Stimulated activated CD4-positive, alpha-beta T cell treated with anti-CD3 and anti-CD28 coated beads, Interleukin-12 subunit alpha, Interleukin-12 subunit beta, amount 100 ng/mL, for 24 hours (primary cell): Measurements from ENCODE around the gene GTSE1.

Experiments
- DNase-seq, 2 experiments: peaks; one replicate each; pipeline ENCODE4 v3.0.0-alpha.2; 2020; ENCODE audit warnings: low read depth in 2 of 2

Gene GTSE1

DNA sequence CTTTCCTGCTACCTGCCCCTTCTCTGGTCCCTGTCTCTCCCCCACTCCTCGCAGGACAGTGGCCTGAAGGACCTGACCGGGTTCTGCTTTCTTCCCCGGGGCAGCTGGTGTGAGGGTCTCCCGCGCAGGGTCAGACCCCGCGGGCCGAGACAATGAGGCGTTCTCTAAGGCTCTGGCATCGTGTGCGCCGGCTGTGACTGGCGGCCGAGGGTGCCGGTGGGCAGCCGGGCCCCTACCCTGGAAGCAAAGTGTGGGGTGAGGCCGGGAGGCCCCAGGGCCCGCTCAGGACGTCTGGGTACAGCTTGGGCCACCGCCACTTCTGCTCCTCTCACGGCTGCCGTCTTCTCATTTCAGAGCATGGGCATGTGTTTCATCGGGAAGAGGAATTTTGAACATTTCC is 55.1 kb downstream of the GTSE1 start:
- DNase-seq, result no peak

GRCh38 chr22:46352276-46352675 is 55.6 kb downstream of the GTSE1 start:
- DNase-seq, result no peak

DNA sequence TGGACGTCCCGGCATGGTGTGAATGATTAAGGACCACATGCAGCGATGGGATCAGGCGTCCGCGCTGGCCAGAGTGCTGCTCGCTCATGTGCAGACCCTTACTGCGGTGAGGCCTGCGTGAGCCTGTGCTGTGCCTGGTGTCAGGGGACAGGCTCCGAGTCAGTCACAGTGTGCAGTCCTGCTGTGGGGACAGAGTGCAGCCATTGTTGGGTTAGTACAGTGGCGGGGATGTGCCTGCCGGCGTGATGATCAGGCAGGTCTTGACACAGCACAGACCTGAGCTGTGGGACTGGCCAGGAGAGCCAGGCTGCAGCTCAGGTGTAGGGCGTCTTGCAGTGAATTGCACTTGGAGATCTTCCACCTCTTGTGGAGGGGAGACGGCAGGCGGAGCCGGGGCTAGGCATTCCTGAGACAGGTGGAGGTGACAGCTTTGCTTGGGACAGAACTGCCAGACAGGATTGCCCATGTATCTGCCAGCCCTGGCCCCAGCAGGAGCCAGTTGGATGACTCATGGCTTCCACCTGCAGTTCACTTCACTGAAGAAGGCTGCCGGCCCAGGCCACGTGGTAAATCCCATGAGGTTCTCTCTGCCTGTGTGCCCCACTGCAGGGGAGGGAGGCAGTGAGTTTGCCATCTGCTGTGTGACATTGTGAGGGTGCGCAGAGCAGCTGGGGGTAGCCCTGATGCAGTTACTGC is 56.2 kb downstream of the GTSE1 start:
- DNase-seq, result no peak

- DNase-seq, result no peak
Measured at GRCh38 chr22:46353483-46354105, 56.9 kb downstream of the GTSE1 start.

GRCh38 chr22:46354176-46354992 is 57.7 kb downstream of the GTSE1 start:
- DNase-seq, result no peak

- no peak for DNase-seq
Measured at GRCh38 chr22:46354993-46355305, 58.3 kb downstream of the GTSE1 start.

- peak in 1 of 2 experiments; percentile 60 for DNase-seq
Measured at GRCh38 chr22:46355369-46355995, 58.8 kb downstream of the GTSE1 start.

DNA sequence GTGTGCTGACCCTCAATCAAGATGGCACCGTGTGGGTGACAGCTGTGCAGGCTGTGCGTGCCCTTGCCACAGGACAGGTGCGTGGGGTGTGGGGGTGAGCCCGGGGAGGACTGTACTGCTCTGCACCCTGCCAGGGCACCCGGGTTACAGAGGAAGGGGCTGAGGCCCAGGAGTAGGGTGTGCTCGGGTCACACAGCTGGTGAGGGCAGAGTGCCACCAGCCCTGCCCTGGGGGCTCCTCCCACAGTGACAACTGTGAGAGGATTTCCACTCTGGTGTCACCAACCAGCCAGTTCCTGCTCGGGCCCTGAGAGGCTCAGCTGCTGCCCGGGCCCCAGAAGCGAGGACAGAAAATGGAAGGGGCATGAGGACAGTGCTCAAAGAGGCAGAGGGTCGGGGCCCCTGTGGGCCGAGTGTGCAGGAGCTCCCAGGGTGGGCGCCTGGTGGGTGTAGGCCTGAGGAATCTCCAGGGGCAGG is 59.4 kb downstream of the GTSE1 start:
- DNase-seq, result no peak

DNA sequence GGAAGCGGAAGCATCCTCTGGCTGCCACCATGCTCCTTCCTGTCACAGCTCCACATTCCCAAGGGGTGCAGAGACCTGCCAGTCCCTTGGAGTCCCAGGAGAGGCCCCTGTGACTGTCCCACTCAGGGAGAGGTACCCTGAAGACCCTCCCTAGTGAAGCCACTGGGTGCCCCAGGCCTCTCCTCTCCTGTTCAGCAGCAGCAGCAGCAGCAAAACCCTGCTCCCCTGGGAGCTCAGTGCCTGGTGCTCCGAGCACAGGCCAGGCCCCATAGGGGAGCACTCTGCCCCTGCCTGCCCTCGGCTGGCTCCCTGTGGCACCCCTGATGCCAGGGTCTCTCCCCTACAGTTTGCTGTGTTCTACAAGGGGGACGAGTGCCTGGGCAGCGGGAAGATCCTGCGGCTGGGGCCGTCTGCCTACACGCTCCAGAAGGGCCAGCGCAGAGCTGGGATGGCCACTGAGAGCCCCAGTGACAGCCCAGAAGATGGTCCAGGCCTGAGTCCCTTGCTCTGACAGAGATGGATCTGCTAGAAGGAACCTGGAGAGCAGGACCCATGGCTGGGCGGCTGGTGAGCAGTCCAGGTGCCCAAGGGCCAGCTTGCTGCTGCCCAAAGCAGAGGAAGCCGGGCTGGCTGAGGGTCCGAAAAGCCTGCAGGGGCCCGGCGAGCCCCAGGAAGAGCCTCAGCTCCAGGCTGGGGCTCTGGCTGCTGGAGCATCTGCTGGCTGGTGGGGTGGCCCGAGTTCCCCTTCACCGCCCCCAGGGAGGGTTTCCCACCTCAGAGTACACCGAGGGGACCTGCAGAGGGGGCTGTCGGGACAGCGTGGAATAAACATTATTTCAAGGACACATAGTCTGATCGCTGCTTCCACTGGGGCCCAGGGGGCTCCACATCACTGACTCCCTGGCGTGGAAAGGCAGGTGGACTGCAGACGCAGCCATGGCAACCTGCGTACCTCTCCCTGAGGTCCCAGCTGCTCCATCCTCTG is 60.1 kb downstream of the GTSE1 start:
- DNase-seq, result no peak

DNA sequence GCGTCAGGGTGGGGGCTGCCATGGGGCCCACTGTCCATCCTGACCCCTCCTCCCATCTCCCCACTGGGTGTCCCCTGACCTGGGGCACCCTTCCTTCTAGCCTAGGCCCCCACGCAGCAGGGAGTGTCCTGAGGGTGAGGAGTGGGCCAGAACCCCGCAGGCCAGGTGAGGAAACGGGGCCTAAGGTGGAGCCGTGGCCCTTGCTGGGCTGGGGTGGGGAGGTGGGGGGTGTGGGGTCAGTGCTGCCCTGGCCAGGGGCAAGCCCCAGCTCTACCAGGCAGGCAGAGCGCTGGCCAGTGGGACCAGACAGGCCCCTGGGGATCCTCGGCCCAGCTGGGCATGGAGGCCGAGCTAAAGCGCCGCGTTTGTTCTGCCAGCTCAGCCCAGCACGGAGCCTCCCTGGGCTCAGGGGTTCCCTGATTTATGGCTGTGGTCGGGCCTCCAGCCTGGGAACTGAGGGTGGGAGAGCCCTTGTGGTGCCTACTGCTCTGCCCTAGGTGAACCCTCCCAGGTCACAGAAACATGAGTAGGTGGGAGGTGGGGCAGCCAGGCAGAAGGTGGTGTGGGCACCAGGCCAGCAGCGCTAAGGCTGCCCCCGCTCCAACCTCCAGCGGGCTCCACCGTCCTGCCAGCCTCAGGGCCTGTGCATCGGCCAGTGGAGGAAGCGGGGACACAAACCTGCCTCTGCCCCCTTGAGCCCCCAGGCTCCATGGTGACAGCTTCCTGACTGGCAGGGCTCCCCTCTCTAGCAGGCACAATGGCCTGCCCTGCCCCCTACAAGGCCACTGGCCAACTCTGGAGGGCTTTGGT is 61.2 kb downstream of the GTSE1 start:
- no peak for DNase-seq

- DNase-seq, result no peak
Measured at GRCh38 chr22:46358766-46359165, 62.1 kb downstream of the GTSE1 start.

DNA sequence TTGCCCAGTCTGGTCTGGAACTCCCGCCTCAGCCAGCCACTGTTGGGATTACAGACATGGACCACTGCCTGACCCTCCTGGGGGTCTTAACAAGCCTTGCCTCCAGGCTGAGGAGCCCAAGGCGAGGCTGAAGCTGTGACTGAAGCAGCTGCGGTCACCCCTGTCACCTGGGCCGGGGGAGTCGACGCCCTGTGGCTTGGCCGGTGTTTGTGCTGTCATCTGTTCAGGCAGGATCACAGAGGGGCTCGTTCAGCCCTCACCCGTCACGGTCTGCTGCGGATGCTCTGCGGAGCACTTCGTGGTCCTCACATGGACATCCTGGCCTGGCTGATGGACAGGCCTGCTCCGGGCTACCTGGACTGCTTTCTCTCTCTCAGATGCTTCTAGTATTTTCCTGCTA is 62.7 kb downstream of the GTSE1 start:
- no peak for DNase-seq

DNA sequence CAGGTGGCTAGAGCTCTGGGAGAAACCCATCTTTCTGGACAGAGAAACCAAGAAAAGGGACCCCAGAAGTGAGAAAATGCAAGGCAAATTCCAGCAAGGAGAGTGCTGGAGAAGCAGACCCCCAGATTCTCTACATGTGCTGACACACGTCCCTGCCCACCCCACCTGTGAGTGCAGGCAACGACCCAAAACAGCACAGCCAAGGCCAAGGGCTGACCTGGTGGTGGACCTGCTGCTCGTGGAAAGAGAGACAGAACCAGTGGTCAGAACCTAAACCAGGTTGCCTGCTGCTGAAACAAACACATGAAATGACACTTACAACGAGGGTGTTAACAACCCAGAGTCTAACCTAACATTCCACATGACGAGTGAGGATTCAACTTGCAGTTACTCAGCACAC is 63.4 kb downstream of the GTSE1 start:
- DNase-seq, result no peak

GRCh38 chr22:46360891-46361290 is 64.2 kb downstream of the GTSE1 start:
- DNase-seq, result no peak

GRCh38 chr22:46361826-46362202 is 65.1 kb downstream of the GTSE1 start:
- no peak for DNase-seq

DNA sequence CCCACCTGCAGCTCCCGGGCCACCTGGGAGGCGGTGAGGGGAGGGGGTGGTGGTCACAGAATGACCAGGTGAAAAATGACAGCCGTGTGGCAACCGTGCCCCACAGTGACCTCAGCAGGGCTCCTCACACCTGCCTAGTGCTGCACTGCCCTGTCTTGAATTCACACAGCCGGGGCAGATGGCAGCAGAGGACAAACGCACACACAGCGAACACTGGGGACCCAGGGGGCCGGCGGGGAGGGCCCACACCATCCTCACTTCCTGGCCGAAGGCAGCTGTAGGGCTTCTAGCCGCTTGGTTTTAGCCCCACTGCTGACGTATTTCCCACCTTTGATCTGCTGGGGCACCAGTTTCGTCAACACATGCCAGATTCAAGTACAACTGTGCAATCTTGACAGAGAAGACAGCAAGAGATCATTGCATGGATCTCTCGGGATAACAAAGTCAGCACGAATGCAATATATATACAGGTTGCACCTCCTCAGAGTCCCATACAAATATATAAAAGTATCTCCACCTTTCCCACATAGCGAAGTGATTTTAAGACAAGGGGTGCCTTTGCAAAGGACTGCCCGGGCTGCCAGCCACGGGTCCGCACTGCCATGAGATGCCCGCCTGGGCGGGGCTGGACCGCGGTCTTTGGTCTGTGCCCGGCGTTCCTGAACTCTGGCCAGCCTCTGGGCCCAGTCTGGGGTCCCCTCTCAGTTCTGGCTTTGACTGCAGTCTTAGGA is 65.7 kb downstream of the GTSE1 start:
- DNase-seq, result no peak

DNA sequence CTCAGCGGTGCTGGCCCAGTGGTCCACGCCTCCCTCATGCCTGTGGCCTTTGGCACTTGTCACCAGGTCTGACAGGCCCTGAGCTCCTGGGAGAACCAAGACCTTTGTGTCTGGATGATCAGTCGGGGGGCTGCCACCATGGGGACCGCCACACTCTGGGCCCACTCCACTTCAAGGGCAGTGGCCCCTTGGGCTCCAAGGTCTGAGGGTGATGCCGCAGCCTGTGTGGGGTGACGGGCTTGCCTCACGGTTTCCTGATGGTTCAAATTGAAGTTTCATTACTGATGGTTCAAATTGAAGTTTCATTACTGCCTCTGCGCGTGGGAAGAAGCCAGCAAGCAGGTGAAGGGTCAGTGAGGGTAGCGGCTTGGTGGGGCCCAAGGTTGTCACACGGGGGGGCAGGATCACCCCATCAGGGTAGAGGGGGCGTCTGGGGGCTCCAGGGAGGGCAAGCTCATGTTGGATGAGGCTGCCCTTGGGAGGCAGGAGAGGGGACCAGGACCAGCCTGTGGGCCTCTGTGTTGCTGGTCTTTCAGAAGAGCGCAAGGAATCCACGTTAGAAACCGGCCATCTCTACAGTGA is 66.4 kb downstream of the GTSE1 start:
- DNase-seq, result no peak

- no peak for DNase-seq
Measured at GRCh38 chr22:46363611-46364321, 67.1 kb downstream of the GTSE1 start.
